CD4-positive, alpha-beta T cell treated with Interleukin-17A for 4 hours (primary cell): Measurements from ENCODE around the gene GABRR3.
"Not testable (repeated sequence)": the region's sequence is repeated elsewhere in the genome, so short reads cannot be mapped to it uniquely, and the experiment has no call there.

Experiments used
- DNase-seq: peaks from one replicate; pipeline ENCODE4 v3.0.0-alpha.2; 2020; ENCODE audit warnings: mixed read lengths

GABRR3 gene

DNA sequence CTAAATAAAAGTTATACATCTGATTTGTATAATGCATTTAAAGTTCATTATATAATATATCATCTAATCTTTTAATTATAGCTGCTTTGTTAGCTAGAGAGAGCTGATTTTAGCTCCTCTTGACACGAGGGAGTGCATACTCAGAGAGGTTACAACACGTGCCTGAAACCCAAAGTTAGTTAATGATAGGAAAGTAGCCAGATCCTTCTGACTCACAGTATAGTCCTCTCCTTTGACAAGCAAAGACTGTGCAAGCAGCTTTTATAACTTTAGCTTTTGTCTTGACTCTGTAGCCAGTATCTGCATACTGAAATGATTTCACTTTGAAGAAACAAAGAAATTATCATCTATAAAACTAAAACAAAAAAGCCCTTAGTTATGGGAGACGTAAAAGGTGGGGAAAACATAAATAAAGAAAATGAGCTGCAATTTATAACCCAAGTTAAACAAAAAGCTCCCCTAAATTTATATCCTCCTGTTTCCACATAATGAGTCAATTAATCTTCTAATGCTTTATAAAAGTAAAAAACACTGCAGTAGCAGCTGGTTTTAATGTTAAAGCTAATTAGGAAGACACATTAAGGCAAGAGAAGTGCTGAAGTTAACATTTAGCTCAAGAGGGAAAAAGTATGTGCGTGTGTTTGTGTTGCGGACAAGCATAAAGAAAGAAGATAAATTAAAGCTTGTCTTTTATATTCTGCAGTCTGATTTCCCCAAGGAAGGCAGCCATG is 13.1 kb downstream of the GABRR3 start:
- DNase-seq: no peak

DNA sequence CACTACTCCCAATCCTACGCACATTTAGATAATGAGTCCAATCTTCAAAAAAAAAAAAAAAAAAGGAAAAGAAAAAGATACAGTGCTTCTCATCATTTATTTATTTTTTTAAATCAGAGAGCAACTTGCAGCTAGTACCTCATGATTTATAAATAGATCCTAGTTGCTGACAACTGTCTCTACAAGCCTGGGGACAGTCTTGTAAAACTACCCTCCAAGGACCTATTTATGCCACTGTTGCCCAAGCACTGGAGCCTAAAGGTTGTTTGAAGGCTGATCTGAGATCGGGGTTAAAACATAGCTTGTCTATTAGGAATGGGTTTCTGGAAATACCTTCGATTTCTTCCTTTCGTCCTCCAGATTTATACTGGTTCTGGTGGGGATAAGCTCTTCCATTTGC is 14.7 kb downstream of the GABRR3 start:
- no peak for DNase-seq

DNA sequence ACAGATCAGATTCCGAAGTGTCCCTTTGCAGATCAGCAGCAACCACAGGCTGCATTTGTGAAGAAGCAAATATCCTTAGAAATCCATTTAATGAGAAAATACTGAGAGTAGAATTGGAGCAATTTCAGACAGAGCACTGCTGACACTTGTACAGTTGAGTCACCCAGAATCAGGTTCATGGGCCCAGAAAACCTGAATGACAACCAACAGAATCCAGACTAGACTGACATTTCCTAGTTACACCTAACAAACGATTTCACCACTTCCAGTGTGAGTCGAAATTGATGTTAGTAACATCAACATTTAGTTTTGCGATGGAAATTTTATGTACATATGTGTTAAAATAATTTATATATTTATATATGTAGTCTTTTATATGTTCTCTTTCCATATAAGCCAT is 16.8 kb downstream of the GABRR3 start:
- no peak for DNase-seq

DNA sequence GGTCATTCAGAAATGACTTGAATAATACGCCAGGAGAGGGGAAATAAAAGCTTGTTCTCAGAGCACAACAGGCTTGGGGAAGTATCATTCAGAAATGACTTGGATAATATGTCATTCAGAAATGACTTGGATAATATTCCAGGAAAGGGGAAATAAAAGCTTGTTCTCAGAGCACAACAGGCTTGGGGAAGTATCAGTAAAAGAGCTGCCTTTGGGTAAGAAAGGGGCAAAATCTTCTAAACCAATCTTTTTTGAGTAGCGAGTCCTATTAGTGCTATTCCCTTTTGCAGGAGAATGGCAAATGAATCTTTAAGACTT is 20.9 kb downstream of the GABRR3 start:
- no peak for DNase-seq

DNA sequence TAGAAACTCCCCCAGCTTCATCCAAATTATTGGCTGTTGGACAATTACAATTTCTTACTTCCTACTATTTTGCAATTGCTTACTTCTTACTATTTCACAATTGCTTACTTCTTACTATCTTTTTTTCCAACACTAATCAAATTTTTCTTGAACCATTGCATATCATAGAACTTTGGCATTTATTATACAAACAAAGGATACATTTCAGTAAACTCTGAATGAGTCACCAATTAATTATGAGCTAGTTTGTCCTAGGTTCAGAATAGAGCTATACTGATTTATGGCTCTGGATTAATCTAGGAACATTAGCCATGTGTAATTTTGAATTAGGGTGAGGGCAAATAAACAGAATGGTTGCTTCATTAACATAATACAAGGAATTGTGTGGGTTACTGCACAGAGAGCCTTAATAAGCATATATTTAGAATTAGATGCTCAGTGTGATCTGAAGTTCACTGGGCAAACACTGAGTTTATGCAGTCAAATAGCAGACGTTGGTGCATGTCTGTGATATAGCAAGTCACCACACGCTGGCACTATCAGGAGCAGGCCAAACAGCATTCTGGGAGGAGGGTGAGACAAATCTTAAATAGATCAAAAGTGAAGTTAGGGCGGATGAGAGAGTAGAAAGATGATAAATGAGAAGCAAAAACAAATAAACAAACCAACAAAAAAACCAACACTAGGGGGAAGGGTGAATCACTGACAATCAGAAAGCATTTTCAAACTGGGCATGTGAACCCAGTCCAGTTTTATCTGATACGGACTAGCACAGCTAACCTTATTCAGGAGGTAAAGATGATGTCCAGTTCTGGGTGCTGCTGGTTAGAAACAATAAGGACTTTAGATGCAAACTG is 21.5 kb downstream of the GABRR3 start:
- DNase-seq: no peak

DNA sequence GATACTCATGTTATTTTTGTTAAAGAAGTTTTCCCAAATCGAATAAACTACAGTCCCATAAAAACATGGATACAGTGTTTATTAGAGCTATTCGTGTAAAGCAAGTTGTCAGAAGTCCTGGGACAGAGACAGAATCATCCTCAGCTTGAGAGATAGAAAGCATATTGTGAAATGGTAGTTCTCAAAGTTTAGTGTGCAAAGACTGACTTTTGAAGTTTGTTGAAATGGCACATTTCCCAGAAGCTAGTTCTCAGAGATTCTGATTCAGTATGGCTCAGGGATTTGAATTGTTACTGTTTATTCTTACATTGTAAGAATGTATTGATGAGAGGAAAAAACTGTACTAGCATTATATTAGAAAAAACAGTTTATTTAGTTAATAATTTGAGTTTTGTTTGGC is 22.1 kb downstream of the GABRR3 start:
- DNase-seq: no peak

DNA sequence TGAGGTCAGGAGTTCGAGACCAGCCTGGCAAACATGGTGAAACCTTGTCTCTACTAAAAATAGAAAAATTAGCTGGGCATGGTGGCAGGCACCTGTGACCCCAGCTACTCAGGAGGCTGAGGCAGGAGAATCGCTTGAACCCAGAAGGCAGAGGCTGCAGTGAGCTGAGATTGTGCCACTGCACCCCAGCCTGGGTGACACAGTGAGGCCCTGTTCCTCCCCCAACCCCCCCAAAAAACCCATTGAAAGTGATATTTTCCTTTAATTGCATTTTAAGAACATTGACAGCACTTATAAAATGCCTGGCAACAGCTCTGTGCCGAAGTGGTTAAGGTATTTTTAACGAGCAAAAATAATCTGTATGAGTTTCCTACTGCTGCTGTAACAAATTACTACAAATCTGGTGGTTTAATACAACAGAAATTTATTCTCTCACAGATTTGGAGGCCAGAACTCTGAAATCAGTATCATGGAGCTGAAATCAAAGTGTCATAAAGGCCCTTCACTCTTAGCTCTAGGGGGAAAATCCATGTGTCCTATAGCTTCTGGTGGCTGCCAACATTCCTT is 24.1 kb downstream of the GABRR3 start:
- DNase-seq: not testable (repeated sequence)

DNA sequence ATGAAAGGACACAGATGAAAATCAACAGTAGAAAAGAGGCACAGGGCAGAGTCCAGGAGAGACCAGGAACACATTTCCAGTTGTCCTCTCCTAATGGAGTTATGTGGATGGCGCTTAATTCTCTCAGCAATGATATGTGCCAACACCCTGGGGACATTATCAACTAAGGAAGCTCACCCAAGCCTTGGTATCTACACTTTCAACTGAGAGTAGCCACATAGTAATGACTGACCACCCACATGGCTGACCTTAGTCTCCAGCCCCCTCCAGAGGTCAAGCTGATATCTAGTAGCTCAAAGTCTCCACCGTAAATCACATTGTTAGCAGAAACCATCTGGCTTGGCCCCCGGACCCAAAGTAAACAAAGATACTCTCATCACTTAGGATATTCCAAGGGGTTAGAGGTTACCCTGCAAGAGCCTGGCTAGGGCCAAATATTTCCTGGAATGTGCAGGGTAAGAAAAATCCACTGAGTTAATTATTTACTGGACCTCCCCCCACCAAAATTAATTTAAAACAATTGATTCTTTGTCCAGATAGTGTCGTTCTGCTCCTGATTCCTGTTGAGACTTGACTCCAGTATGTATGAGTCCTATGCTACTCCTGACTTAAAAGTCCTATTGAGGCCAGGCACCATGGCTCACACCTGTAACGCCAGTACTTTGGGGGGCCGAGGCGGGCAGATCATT is 24.8 kb downstream of the GABRR3 start:
- DNase-seq: no peak

DNA sequence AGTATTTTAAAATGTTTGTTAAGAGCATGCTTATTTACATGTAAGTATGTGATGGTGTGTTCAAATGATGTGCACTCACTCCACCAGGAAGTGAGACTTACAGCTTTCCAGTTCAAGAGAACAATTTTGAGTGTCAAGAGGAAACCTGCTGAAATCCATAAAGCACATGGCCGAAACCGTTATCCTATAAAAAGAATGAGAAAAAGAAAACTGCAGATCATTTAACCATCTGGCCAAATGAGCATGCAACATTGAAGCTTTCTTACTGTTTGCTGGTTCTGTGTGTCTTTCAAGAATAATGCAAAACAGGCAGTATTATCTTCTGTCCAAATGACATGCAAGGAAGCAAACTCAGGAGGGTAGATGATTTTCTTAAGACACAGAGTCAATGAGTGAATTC is 26.3 kb downstream of the GABRR3 start:
- no peak for DNase-seq

DNA sequence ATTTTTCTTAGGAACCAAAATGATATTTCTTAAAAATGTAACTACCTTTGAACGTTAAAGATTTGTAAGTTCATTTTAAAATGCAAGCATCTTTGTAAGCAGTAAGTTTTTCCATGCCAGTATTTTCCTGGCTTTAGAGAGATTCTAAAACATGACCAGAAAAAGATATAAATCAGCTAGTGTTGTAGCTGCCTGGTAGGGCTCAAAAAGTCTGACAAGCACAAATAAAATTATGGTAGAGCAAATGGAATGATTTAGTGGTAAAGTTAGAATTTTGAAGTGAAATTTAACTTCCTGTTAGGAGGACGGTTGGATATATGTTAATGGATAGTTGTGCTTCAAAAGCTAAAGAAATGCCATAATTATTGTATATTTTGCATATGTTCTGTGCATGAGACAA is 29.7 kb downstream of the GABRR3 start:
- DNase-seq: no peak

DNA sequence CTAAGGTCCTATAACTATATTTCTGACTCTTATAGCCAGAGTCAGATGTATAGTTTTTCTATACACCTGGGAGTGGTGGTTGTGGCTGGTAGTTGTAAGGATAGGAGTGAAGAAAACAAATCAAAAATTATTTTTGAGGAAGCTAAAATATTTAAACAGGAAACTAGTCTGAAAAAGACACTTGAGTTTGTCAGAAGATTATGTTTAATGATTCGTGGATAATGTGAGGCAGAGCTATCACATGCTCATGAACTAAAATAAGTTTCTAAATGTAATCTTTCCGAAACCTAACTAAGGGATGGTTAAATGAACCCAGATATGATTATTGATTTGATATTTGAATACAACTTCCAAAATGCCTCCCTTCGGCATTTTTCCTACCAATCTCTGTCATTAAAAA is 30.4 kb downstream of the GABRR3 start:
- DNase-seq: no peak

DNA sequence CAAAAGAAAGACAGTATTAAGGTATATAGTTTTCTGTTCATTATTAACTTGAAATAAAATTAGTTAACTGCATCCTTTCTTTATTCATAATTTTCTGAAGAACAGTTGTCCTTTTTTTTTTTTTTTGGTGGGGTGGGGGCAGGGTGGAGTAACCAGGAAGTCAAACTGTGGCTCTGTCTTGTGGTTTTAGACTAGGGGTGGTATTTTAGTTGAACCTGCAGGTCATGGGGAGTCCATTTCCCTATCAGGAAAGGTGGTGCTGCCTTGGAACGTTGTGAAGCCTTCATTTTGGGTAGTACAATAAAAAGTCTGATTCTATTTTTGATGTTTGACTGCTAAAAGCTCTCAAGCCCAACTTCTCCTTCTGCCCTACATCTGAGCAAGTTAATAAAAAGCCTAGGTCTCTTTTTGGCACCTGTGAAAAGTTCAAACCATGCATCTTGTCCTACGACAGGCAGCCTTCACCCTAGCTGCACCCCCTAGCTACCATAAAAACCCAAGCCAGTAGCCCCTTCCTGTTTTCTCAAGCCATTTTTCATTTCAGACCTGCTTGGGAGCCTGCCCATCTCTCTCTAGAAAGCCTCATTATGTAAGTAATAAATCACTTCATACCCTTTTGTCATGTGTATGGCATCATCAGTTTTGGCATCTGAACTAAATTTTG is 31.7 kb downstream of the GABRR3 start:
- no peak for DNase-seq

DNA sequence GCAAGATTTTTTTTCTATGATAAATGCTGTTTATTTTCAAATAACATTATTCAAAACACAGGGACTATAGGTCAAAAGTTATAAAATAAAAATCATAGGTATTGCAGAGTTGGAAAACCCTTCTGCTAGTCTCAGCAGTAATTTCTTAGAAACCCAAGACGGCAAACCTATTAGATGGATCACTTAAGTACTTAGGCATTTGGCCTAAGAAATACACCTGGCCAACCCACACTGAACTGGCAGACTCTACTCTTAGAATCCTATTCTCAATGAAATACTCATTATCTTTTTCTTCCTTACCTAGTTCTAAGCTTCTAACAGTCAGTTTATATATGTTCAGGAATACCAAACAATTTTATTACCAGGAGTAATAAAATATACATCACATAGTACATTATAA is 32.4 kb downstream of the GABRR3 start:
- no peak for DNase-seq

DNA sequence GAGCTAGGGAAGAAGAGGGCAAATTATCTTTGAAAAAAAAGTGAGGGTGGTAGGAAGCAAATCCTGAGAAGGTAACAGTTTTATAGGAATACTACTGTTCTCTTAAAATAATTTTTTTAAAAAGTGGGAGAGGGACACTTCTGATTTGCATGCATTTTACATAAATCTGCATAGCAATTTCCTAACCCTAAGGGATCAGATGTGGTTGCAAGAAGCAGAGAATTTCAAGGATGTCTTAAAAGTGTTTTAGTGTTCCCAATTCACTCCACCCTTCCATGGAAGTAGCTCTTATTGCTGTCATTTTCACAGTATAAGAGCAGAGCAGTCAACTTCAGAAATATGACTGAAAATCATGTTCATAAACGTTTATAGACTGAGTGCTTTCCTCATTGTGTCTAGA is 35.1 kb downstream of the GABRR3 start:
- DNase-seq: no peak

DNA sequence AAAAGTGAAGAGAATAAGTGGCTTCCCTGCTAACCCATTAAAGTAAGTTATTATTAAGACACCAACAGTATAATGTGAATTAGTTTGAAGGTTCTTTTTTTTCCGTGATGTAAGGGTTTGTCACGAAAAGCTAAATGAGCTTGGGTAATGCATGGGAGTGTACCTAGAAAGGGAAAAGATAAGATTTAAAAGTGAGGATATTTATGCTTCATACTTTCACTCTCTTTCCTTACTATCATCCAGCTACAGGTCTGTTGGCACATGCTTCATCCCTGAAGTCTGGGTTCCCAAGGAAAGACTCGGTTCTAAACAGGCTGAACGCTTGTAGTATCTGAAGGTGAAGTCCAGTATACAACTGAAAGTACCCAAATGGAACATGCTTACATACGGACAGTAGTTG is 36.0 kb downstream of the GABRR3 start:
- DNase-seq: no peak

DNA sequence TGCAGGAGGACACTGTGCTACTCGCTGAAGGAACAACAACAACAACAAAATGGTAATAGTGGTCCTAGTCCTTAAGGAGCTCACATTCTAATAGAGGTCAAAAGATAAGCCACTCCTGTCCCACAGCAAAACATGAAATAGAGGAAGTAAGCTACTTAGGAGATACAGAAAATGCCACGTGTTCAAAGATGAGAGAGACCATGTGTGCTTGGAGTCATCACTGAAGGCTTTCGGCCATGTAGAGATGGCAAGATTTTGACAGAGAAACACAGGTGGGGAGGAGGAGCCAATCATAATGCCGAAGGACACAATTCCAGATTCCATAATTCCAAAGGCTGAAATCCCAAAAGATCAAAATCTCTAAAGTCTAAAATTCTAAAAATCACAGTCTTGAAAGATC is 38.1 kb downstream of the GABRR3 start:
- no peak for DNase-seq

DNA sequence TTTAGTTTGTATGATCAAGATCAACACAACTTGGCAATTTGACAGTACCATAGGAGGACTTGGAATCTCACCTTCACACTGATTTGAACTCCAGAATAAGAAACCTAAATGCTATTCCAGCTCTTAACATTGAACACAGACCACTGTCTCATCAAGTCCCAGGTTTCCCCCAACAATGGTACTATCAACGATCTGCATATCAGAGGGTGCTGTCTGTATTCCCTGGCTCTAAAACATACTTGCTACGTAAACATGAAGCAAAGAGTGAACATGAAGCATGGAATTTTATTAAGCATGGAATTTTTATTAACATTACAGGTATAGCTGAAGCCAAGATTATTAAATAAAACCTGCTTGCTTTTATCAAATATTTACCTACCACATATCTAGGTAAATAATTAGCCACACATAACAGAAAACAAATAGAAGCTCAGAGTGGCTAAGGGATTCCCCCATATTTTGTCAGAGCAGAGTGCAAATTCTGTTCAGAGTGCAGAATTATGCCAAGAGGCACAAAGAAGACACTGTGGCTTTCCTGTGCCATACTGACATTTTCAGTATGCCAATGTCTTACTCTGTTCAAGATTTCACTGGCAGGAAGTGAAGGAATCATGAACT is 40.7 kb downstream of the GABRR3 start:
- no peak for DNase-seq

DNA sequence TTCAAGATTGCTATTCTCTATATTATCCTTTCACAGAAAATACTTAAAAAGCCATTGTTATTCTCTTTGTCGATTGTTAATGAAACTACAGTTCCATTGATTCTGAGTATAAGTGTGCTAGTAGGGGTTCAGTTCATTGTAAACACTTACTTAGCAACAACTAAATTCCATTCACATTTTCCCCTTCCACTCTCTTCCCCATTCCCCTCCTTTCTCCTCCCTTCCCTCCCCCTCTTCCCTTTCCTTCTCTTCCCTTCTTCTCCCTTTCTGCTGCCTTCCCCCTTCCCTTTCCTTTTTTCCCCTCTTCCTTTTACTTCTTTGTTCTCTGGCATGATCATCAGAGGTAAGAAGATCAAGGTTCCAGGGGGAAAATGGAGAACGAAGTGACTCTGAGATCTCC is 41.6 kb downstream of the GABRR3 start:
- DNase-seq: no peak

DNA sequence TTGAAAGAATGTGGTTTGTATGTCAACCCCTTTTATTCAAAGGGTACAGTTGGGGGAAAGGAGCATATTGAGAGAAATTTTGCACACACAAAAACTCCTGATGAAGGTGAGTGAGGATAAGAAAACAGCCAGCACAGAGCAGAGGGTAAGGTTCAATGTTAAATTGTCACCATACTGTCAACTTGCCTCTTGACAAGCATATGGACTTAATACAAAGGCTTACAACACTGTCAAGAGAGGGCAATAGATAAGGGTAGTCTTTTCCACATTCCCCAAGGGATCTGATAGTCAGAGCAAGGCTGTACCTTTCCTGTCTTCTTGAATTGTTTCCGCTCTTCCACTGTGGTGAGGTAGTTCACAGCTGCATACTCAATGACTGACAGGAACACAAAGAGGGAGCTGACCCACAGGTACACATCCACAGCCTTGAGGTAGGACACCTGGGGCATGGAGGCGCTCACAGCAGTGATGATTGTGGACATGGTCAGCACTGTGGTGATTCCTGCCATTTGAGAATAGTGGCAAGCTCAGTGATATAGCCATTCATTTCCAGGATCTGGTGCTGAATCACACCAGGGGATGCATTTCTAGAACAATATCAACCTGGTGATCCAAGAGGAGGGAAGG is 42.5 kb downstream of the GABRR3 start:
- DNase-seq: no peak

DNA sequence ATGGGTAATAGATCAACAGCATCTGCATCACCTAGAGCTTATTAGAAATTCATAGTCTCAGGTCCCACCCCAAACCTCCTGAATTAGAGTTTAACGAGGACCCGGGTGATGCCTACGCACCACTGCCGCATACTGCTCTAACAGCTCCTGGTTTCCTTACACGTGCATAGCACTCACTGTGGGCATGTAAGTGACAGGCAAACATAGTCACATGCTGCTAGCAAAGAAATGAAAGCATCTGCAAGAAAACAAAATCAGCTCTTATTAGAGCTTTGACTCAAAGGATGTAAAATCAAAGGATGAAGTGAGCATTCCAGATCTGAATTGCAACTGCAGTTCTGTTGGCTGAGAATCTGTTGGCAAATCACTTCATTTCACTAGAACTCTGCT is 43.8 kb downstream of the GABRR3 start:
- DNase-seq: peak; percentile 47

DNA sequence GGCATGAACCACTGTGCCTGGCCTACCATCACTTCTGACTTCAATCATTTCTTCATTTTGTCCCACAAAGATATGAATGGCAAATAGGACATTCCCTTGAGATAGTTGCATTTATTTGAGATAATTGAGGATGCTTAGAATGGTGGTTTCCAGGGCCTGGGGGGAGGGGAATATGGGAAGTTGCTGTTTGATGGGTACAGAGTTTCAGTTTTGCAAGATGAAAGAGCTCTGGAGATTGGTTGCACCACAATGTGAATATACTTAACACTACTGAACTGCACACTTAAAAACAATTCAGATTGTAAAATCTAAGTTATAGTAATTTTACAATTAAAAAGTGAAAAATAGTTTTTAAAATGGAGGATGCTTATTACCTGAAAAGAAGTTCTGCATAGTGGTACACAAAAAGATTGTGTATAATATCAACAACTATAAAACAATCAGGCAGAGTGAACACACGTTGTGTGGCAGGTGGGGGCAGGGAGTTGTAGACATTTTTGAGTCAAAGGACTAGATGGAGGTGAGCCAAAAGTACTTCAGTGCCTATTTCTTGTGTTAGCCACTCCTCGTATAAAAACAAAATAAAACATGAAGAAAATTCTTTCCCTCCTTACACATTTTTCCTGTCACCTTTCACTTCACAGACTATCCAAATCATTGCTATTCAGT is 44.4 kb downstream of the GABRR3 start:
- DNase-seq: peak; percentile 22
